ENCODE results near the gene MPZL1.

- TF ChIP-seq, protein P1, sequence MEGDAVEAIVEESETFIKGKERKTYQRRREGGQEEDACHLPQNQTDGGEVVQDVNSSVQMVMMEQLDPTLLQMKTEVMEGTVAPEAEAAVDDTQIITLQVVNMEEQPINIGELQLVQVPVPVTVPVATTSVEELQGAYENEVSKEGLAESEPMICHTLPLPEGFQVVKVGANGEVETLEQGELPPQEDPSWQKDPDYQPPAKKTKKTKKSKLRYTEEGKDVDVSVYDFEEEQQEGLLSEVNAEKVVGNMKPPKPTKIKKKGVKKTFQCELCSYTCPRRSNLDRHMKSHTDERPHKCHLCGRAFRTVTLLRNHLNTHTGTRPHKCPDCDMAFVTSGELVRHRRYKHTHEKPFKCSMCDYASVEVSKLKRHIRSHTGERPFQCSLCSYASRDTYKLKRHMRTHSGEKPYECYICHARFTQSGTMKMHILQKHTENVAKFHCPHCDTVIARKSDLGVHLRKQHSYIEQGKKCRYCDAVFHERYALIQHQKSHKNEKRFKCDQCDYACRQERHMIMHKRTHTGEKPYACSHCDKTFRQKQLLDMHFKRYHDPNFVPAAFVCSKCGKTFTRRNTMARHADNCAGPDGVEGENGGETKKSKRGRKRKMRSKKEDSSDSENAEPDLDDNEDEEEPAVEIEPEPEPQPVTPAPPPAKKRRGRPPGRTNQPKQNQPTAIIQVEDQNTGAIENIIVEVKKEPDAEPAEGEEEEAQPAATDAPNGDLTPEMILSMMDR (IDR thresholded peaks at IDR 0.05 in 4 of 5, conservative IDR thresholded peaks at IDR 0.05 in 1 of 5), result peak in 1 of 5 experiments; percentile 5
- peak in 1 of 2 donors; percentile 9 for TF ChIP-seq POLR2A (IDR thresholded peaks at IDR 0.05)
Measured at GRCh38 chr1:167714439-167715156, 7.2 kb upstream of the MPZL1 start.

Data from gastrocnemius medialis (tissue), 4 donors.